Skeletal muscle satellite cell (primary cell): ENCODE measurements around the gene PKLR.

ENCODE experiments used
- H3K27me3 ChIP-seq: 2 replicates; pipeline ENCODE4 v1.7.0; 2013; ENCODE audit warnings: low read length; ENCODE audit not compliant: control insufficient read depth, insufficient read depth
- H3K36me3 ChIP-seq: 2 replicates; pipeline ENCODE4 v1.7.0; 2013; ENCODE audit warnings: mild to moderate bottlenecking, control low read depth, low read length; ENCODE audit not compliant: insufficient read depth
- H3K4me1 ChIP-seq: 2 replicates; pipeline ENCODE4 v1.7.0; 2013; ENCODE audit warnings: low read length; ENCODE audit not compliant: control insufficient read depth, insufficient read depth
- H3K4me2 ChIP-seq: 2 replicates; pipeline ENCODE4 v1.7.0; 2013; ENCODE audit warnings: mild to moderate bottlenecking, low read length
- H3K4me3 ChIP-seq: 2 replicates; pipeline ENCODE4 v1.7.0; 2013; ENCODE audit warnings: low read length
- H3K9ac ChIP-seq: 2 replicates; pipeline ENCODE4 v1.7.0; 2013; ENCODE audit warnings: mild to moderate bottlenecking, low read depth, low read length, moderate library complexity
- H3K9me3 ChIP-seq: replicated peaks from 2 replicates; pipeline ENCODE4 v1.7.0; 2013; ENCODE audit warnings: mild to moderate bottlenecking, control low read depth, low read length

Gene PKLR

DNA sequence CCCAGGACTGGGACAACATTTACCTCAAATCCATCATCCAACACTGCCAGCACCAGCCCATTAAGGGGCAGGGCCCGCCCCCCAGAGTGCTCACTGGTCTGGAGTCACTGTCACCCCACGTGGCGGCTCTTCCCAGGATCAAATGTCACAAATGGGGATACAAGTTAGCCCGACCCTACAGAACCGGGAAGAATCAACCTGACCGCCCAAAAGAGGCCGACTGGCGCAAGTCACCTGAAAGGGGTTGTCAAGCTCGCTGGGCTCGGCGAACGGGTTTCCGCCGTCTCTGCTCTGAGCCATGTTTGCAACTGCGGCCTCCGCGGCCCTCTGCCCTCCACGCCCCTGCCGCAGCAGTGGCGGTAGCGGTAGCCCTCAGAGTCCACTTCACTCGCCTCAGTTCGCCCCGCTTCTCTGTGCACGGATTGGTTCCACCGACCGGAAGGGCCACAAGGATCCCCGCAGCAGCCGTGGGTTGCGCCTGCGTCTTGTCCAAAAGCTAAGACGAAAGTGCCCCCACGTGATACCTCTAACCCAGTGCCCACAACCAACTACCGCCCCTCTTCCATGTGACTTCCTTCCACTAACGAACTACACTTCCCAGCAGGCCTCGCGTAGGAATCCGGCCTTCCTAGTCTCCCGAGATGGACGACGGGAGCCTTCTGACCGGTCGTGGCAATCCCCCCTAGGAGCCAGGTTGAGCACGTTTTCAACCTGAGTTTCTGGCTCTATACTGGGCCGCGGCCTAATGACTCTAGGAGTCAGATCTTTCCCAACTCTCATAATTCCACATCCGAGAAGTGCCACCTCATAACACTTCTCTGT lies 39.2 kb downstream of the PKLR start, which contains the start of gene SCAMP3:
Gene SCAMP3 (minus strand): TSS at position 509 of the 822 bp plus-strand sequence. CDS start 209 bp downstream, at position 300.
- Histone ChIP-seq H3K4me1 (peaks cover 10% of the 10 kb centered on the region), H3K9ac (peak within 1 kb of the TSS; percentile 86), H3K4me3 (peak within 1 kb of the TSS; percentile 80), H3K36me3 (peaks cover 57% of the 10 kb centered on the region), H3K27me3 (no peaks in the 10 kb centered on the region), H3K4me2 (peak within 1 kb of the TSS; percentile 94), H3K9me3 (no peaks in the 10 kb centered on the region)

DNA sequence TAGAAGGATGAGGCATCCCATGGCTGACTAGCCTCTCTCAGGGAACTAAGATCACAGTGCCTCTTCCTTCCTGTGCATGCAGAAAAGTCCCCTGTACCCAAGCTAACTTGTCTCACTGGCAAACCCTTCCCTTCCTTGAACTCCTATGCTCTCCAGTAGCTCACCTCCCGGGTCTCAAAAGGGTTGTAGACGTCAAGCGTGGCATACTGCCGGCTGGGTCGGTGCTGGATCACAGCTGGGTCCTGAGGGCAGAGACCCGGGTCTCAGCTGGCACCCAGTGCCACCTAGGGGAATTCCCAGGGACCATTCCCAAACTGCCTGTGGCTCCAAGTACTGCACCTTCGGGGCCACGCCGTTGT lies 39.8 kb downstream of the PKLR start:
- H3K9ac ChIP-seq, result peak overlapping the region; percentile 86
- peak overlapping the region; percentile 80 for H3K4me3 ChIP-seq
- peak overlapping the region; percentile 94 for H3K4me2 ChIP-seq
- no peaks in the 10 kb centered on the region for H3K27me3 ChIP-seq
- H3K36me3 ChIP-seq, result peaks cover 55% of the 10 kb centered on the region
- H3K4me1 ChIP-seq, result peaks cover 11% of the 10 kb centered on the region
- no peaks in the 10 kb centered on the region for H3K9me3 ChIP-seq

- no peaks in the 10 kb centered on the region for H3K27me3 ChIP-seq
- peaks cover 22% of the 10 kb centered on the region for H3K4me1 ChIP-seq
- peak overlapping the region; percentile 94 for H3K4me2 ChIP-seq
- peaks cover 45% of the 10 kb centered on the region for H3K36me3 ChIP-seq
- peak overlapping the region; percentile 86 for H3K9ac ChIP-seq
- H3K4me3 ChIP-seq, result no peak overlapping the region
- no peaks in the 10 kb centered on the region for H3K9me3 ChIP-seq
Measured at GRCh38 chr1:155260276-155260675, 41.0 kb downstream of the PKLR start.

GRCh38 chr1:155256058-155256852 lies 45.0 kb downstream of the PKLR start:
- Histone ChIP-seq H3K4me1 (peaks cover 35% of the 10 kb centered on the region), H3K4me3 (peak overlapping the region; percentile 97), H3K36me3 (peaks cover 19% of the 10 kb centered on the region), H3K9me3 (no peaks in the 10 kb centered on the region), H3K27me3 (no peaks in the 10 kb centered on the region), H3K9ac (peak overlapping the region; percentile 90), H3K4me2 (peak overlapping the region; percentile 99)

DNA sequence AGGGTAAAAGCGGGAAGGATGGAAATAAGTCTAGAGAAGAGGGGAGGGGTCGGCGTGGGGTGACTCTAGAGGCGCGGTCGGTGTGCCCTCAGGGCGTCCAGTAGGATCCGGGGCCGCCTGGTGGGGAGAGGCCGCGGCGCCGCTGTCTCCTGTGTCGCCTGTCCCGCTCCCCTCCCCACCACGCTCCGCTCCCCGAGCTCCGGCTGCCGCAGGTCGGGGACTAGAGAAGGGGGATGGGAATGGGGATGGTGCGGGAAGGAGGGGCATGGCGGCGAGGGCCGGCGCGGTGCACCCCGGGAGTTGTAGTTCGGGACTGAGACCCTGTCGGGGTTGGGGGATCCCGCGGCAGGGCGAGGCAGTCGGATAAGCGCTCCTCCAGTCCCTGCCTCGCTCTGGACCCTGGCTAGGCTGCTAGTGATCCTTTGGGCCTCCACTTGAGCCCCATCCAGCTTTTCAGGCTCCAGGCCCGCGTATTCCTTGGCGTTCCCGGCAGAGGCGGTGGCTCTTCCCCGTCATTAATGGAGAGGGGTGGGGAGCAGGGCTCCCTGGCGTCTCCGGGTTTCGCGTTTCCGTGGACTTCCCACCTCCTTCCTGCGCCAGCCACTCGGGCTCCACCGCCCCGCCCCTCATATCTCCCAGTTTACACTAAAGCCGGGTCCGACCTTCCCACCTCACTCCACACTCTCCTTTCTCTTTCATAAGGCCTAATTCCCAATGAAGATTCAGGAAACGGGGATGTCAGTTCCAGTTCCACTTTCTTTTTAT lies 45.8 kb downstream of the PKLR start, which contains the start of gene ENTREP3:
Gene ENTREP3 (minus strand): TSS at position 241 of the 765 bp plus-strand sequence. CDS start 606 bp downstream, outside the sequence.
- Histone ChIP-seq H3K9ac (peak within 1 kb of the TSS; percentile 90), H3K4me3 (peak within 1 kb of the TSS; percentile 97), H3K4me1 (peaks cover 33% of the 10 kb centered on the region), H3K9me3 (no peaks in the 10 kb centered on the region), H3K36me3 (peaks cover 20% of the 10 kb centered on the region), H3K4me2 (peak within 1 kb of the TSS; percentile 99), H3K27me3 (no peaks in the 10 kb centered on the region)

- Histone ChIP-seq H3K4me1 (peaks cover 34% of the 10 kb centered on the region), H3K36me3 (peaks cover 19% of the 10 kb centered on the region), H3K4me2 (peak overlapping the region; percentile 99)
Measured at GRCh38 chr1:155254714-155255242, 46.5 kb downstream of the PKLR start.

DNA sequence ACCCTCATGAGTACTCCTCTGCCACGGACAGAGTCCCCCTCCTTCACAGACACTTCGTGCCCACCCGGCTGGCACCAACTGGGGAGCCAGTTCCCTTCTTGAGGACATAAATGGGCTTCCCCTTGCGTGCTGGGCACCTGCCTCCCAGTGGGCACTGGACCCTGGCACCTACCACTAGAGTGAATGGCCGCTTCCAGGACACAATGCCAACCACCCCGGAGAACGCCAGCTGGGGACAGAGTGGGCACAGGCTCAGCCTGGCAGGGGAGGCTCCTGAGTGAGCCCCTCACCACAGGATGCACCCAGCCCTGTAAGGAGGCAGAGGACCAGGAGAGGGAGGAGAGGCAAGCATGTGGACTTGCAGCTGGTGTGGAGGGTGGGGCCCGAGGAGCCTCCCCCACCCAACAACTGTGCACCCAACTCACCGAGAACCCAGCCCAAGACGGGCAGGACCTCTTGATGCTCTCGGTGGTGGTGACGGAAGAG lies 47.0 kb downstream of the PKLR start:
- Histone ChIP-seq H3K9me3 (no peaks in the 10 kb centered on the region), H3K4me1 (peaks cover 34% of the 10 kb centered on the region), H3K27me3 (no peaks in the 10 kb centered on the region), H3K4me3 (peak overlapping the region; percentile 97), H3K36me3 (peaks cover 19% of the 10 kb centered on the region), H3K4me2 (peak overlapping the region; percentile 99), H3K9ac (peak overlapping the region; percentile 90)

More at GRCh38 chr1:155254714-155255242, 46.5 kb downstream of the PKLR start:
- H3K9ac ChIP-seq, result peak overlapping the region; percentile 90
- H3K27me3 ChIP-seq, result no peaks in the 10 kb centered on the region
- H3K9me3 ChIP-seq, result no peaks in the 10 kb centered on the region
- H3K4me3 ChIP-seq, result peak overlapping the region; percentile 97

GRCh38 chr1:155253797-155254196 lies 47.4 kb downstream of the PKLR start:
- H3K4me1 ChIP-seq, result peaks cover 34% of the 10 kb centered on the region
- peak overlapping the region; percentile 90 for H3K9ac ChIP-seq
- H3K36me3 ChIP-seq, result peaks cover 18% of the 10 kb centered on the region

GRCh38 chr1:155253208-155253607 lies 48.0 kb downstream of the PKLR start:
- peaks cover 18% of the 10 kb centered on the region for H3K36me3 ChIP-seq
- no peaks in the 10 kb centered on the region for H3K27me3 ChIP-seq
- H3K4me3 ChIP-seq, result peak overlapping the region; percentile 97
- H3K9me3 ChIP-seq, result no peaks in the 10 kb centered on the region
- H3K4me2 ChIP-seq, result peak overlapping the region; percentile 99
- peaks cover 34% of the 10 kb centered on the region for H3K4me1 ChIP-seq
- peak overlapping the region; percentile 90 for H3K9ac ChIP-seq

More at GRCh38 chr1:155253797-155254196, 47.4 kb downstream of the PKLR start:
- H3K4me3 ChIP-seq, result peak overlapping the region; percentile 97
- H3K4me2 ChIP-seq, result peak overlapping the region; percentile 99
- no peaks in the 10 kb centered on the region for H3K9me3 ChIP-seq
- no peaks in the 10 kb centered on the region for H3K27me3 ChIP-seq

DNA sequence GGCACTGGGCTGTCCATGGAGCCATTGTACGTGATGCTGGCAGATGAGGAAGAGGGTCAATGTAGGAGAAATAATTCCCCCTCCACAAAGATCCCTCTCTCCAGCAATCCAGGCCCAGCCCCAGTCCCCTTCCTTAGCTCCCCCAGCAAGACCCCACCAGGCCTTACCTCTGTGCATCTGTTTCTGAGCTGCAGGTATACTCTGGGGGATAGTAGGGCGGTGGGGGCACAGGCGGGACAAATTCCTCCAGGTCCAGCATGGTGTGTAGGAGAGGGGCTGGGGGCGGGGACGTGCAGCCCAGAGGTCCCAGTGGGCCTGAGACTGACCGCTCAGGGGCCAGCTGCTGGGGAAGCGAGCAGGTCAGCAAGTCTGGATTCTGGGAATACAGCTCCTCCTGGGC lies 49.7 kb downstream of the PKLR start:
- no peak overlapping the region for H3K4me3 ChIP-seq
- no peaks in the 10 kb centered on the region for H3K9me3 ChIP-seq
- H3K27me3 ChIP-seq, result no peaks in the 10 kb centered on the region
- no peak overlapping the region for H3K9ac ChIP-seq
- H3K36me3 ChIP-seq, result peaks cover 22% of the 10 kb centered on the region
- H3K4me2 ChIP-seq, result no peak overlapping the region
- H3K4me1 ChIP-seq, result peaks cover 34% of the 10 kb centered on the region
